ENCODE data around the gene STRN4.
"Not testable (repeated sequence)": the region's sequence is repeated elsewhere in the genome, so short reads cannot be mapped to it uniquely, and the experiment has no call there.

The STRN4 gene

DNA sequence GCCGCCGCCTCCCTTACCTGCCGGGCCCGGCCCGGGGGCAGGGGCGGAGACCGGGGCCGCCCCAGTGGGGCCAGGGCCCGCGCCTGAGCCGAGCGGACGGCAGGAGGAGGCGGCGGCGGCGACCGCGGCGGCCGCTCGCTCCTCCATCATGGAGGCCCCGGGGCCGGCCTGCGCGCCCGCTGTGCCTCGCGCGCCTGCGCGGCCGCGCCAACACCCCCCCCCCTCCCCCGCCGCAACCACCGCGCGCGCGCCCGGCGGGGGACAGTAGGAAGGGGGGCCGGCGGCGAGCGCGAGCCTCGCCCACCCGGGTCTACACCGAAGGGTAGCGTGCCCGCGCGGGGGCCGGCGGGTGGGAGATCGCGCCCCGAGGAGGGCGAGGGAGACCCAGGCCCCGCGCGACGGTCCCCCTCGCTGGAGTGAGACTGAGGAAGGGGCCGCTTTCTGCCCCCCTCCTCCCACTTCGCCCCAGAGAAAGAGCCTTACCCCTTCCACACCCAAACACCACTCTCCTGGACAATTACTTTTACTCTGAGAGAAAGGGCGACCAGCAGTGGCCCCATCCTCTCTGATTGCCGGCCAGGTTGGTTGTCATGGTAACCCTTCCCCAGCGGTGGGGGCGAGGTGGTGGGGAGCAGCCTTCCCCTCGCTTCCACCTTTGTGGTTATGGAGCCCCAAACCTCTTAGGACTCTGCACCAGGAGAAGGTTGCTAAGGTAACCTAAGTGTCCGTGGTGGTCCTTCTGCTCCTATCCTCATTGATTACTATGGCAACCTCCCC, at the start of gene STRN4:
TSS of gene STRN4 (minus strand) at position 170 of the 777 bp plus-strand sequence. CDS start at position 150, 20 bp downstream.
- peak; percentile 18 to 35 for DNase-seq

- no peak for DNase-seq
Observed at GRCh38 chr19:46791944-46792343, 45.7 kb upstream of the STRN4 start.

DNA sequence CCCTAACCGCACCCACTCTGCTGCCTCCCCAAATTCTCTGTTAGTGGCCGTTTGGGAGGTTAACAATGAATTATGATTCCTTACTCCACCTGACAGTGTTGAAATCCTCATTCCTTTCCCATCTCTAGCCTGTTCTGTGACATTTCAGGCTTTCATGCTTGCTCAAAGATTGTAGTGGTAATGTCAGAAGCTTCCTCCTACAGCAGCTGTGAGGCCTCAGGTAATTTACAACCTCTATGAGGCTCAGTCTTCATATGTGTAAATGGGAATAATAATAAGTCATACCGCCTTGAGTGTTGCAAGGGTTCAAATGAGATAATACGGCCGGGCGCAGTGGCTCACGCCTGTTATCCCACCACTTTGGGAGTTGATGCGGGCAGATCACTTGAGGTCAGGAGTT, 43.1 kb upstream of the STRN4 start:
- no peak for DNase-seq

DNA sequence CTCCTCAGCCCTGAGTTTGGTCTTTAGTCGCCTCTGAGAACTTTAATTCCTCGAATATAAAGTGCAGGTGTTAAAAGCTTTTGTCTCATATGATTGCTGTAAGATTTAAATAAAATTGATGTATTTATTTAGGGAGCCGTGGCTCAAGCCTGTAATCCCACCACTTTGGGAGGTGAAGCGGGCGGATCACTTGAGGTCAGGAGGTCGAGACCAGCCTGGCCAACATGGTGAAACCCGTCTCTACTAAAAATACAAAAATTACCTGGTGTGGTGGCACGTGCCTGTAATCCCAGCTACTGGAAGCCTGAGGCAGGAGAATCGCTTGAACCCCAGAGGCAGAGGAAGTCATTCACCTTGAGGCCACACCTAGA, 42.7 kb upstream of the STRN4 start:
- no peak for DNase-seq

GRCh38 chr19:46788262-46788967, 42.2 kb upstream of the STRN4 start, which contains the start of gene SLC1A5:
TSS of gene SLC1A5 (minus strand) at chr19:46788594. CDS start at chr19:46787965, 629 bp downstream.
- peak; percentile 95 to 97 for DNase-seq

DNA sequence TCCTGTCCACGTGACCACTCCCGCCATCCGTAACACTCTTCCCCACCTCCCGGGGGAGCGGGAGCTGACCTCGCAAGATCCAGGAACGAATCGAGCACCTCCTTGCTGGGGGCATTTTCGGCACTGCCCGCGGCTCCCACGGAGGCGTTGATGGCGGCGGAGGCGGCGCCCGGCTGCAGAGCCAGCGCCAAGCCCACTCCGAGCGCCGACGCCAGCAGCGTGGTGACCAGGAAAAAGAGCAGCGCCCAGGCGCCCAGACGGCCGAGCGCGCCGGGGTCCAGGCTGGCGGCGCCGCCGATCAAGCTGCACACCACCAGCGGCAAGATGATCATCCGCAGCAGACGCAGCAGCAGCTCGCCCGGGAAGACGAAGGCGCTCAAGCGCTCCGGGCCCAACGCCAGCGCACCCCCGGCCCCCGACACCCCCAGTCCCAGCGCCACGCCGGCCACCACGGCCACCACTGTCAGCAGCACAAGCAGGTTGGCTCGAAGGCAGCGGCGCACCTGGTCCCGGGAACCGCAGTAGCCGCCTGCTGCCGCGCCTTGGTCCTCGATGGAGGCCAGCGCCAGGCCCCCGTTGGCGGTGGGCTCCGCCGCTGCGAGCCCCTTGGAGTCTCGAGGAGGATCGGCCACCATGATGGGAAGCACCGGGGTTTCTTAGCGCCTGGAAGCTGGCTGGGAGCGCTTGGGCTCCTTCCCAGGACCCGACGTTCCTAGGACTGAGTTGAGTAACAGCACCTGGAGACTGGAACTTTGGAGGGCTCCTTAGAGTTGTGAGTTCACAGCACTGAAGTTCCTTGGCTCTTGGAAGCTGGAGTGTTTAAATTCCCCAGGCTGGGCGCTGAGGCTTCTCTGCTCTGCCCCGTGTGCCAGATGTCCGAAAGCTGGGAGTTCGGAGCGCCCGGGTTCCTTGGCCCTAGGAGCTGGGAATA, 41.3 kb upstream of the STRN4 start:
- peak; percentile 15 to 62 for DNase-seq

DNA sequence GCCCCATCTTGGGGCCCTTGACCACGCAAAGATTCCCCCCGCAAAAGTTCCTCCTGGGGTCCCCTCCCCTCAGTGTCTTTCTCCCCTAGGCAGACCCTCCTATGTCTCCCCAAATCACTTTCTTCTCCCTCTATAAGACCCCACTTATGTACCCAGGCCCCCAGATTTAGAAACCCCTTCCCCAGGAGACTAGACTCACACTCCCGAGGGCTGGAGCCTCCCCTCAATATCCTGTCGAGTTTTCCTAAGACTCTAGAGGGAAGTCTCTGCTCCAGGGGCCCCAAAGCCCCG, 40.7 kb upstream of the STRN4 start:
- no peak for DNase-seq

DNA sequence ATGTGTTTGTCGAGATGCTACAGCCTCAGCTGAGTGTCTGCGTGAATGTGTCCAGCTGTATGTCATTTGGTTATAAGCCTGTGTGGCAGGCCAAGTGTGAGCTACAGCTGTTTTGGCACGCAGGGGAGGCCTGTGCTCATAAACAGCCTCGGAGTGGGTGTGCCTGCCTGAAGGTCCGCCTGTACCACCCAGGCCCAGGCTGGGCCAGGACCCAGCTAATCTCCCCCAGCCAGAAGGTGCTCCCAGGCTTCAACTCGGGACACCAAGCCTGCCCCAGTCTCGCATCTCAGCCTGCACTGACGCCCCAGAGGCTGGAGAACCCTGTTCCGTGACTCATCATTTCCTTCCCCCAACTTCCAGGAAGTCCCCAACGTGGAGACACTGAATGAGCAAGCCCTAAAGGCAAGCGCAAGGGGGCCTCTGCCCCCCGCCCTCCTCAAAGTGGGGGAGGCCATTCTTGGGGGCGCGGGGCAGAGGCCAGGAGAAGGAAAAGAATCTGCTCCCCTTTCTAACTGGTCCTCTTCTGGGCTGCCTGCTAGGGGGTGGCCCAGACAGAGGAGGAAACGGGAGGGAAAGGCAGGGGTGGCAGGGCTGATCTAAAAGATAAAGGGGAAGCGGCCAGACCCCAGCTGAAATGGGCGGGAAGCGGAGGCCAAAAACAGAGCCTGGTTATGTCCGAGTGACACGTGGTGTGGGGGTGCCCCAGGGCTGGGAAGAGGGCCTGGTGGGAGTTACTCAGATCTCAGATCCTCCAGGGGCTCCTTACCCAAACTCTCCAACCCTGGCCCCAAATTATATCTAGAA, 40.2 kb upstream of the STRN4 start:
- peak; percentile 59 to 71 for DNase-seq

- no peak for DNase-seq
Observed at GRCh38 chr19:46785980-46786235, 39.7 kb upstream of the STRN4 start.

DNA sequence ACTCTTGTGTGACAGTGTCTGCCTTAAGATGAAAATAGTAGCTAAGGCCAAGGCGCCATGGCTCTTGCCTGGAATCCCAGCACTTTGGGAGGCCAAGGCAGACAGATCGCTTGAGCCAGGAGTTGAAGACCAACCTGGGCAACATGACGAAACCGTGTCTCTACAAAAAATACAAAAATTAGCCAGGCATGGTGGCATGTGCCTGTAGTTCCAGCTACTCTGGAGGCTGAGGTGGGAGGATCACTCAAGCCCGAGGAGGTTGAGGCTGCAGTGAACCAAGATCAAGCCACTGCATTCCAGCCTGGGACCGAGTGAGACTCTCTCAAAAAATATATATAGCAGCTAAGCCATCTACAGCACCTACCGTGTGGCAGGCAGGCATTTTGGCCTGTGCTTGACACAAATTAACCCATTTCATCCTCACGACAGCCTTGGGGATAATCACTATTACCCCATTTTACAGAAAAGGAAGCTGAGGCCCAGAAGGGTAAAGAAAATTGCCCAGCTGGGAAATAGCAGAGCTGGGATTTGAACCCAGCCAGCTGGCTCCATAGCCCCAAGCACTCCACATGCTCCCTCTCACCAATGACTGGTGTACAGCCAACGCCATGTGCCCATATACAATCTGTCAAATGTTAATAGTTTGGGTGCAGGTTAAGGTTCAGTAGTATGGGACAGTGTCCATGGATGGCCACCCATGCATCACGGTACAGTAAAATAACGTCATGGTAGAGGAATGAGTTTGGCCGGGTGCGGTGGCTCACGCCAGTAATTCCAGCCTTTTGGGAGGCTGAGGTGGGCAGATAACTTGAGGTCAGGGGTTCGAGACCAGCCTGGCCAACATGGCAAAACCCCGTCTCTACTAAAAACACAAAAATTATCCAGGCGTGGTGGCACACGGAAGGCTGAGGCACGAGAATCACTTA, 39.1 kb upstream of the STRN4 start:
- DNase-seq: no peak

DNA sequence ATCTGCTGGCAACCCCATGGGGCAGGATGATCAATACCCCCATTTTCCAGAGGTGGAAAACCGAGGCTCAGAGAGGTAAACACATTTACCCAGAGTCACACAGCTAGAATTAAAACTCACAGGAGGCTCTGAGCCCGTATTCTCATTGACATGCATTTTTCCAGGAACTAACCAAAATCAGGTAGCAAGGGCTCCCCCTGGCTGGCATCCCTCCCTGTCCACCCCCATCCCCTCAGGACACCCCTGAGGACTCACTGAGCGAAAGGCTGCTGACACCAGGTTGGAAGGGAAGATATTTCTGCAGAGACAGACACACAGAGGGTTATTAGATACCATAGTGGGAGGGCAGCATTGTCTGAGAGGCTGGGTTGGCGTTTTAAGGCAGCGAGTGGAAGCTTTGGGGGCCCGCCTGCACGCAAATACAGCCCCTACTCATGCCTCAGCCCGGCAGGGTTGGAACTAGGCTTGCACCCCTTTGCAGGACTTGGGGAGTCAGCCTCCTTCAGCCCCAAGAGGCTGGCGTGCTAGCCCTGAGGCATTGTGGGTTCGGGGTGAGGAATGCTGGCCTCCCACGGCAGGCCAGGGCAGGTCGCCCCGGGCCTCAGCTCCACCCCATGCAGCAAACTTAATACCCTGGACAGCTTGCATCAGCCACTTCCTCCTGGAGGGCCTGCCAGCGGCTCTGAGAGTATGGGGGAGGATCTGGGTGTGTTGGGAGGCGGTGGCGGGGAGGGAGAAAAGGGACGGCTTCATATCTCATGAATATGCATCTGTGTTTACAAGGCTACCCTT, 38.2 kb upstream of the STRN4 start:
- peak; percentile 34 to 39 for DNase-seq

DNA sequence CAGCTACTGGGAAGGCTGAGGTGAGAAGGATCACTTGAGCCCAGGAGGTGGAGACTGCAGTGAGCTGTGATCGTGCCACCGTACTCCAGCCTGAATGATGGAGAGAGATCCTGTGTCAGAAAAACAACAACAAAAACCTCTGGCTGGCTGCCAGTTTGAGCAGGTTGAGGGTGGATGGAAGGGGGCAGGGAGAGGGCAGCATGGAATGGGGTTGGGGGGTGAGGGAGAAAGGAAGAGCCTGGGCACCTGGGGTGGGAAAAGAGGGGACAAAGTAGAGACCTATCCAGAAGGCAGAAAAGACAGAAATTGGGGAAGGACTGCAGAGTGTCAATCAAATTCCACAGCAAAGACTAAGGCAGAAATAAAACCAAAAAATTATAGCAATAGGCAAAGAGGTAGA, 37.4 kb upstream of the STRN4 start:
- peak; percentile 17 to 50 for DNase-seq

DNA sequence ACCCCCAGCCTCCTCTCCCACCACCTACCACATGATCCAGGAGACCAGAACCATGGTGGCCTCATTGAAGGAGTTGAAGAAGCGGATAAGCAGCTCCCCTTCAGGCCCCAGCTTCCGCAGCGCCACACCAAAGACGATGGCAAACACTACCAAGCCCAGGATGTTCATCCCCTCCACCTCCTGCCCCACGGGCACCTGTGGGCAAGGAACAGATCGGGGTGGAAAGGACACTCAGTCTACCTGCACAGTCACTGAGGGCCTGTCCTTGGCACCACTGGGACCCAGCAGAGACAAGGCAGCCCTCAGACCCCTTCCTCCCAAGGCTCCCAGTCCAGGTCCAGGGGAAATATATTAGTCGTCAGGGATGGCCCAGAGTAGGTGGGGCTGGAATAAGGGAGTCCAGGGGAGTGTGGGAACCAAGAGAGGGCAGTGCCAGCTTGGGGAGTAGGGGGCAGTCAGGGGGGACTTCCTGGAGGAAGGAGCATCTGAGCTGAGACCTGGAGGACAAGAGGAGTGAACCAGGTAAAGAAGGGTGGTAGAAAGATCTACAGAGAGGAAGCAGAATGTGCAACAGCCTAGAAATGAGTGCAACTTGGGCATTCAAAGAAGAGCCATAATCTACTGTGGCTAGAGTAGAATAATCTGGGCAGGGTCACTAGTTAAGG, 36.2 kb upstream of the STRN4 start:
- no peak for DNase-seq

DNA sequence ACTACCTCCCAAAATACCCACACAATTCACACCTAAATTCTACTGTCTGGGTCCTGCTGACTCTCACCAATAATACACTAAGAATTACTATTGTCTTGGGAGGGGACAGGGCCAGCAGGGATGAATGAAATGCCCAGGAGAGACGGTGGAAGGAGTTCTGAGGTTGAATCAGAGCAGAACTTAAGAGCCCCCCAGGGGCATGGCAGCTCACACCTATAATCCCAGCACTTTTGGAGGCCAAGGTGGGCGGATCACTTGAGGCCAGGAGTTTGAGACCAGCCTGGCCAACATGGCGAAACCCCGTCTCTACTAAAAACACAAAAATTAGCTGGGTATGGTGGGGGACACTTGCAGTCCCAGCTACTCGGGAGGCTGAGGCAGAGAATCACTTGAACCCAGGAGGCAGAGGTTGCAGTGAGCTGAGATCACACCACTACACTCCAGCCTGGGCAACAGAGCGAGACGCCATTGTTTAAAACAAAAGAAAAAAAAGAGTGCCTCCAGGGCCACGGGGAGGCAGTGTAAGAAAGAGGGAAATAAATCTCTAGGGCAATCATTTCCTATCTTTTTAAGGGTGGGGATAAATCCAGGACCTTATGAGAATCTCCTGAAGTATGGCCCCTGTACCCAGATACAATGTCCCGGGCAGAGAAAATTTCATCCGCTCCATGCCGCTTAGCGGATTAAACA, 31.9 kb upstream of the STRN4 start:
- not testable (repeated sequence) for DNase-seq

DNA sequence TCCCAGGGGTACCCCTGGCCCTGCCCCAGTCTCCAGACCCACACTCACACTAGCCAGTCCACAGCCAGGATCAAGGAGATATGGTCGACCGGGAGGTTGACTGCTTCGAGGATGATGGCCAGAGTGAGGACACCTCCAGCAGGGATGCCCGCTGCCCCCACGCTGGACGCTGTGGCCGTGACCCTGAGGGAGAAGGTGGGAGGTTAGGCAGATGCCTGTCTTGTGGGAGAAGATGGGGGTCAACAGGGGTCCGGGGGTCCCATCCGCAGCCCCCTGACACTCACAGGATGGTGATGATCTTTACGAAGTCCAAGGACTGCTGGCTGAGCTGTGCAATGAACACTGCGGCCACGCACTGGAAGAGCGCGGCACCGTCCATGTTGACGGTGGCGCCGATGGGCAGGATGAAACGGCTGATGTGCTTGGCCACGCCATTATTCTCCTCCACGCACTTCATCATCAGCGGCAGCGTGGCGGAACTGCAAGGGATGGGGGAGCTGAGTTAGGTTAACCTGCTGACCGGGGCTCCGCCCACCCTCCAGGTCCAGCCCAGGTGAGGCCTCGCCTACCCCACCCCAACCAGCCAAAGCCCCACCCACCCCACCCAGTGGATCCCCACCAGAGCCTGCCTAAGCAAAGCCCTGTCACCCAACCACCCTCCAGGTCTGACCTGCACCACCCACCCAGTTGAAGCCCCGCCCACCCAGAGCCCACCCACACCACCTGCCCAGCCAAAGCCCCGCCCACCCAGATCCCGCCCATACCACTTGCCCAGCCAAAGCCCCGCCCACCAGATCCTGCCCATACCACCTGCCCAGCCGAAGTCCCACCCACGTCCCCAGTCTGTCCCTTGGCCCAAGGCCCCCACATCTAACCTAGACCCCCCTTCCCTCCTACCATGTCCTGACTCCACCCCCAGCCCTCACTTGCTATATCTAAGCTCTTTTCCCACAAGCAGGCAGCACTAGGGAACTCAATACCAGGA, 31.0 kb upstream of the STRN4 start:
- no peak for DNase-seq

DNA sequence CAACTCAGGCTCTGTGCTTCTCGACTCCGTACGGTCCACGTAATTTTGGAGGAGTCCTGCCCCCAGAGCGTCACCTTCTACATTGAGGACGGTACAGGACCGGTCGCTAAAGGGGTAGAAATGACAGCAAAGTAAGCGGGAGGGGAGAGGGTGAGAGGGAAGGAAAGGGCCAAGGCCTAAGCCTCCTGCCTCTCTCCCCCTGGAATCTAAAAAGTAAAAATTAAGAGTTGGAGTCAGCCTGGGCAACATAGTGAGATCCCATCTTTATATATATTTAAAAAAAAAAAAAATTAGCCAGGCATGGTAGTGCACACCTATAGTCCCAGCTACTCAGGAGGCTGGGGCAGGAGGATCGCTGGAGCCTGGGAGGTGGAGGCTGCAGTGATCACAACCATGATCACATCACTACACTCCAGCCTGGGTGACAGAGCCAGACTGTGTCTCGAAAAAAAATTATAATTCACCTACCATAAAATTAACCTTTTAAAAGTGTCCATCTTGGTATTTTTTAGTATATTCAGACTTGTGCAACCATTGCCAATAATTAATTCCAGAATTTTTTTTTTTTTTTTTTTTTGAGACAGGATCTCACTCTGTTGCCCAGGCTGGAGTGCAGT, 29.5 kb upstream of the STRN4 start:
- DNase-seq: no peak

DNA sequence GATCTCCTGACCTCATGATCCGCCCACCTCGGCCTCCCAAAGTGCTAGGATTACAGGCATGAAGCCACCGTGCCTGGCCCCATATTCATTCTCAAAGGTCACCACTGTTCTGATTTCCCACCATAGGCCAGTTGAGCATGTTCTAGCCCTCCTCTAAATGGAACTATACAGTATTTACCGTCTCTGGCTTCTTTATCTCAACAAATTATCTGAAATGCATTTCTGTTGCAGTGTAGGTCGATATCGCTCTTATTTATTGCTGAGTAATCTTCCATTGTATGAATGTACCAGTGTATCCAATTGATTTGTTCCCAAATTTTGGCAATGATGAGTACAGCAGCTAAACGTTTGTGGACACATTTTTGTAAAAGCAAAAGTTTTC, 26.8 kb upstream of the STRN4 start:
- DNase-seq: no peak

Measured in SHP77 (cell line).